Measurements from ENCODE around the gene CLPTM1L. TPM values are rescaled to one million over a fixed set of nuclear protein-coding genes. Genes with fewer than 3 reads are reported as not detected.

Gene CLPTM1L
- total RNA-seq, 2 donors from 2014 or later: 68.0 to 89.4 TPM

DNA sequence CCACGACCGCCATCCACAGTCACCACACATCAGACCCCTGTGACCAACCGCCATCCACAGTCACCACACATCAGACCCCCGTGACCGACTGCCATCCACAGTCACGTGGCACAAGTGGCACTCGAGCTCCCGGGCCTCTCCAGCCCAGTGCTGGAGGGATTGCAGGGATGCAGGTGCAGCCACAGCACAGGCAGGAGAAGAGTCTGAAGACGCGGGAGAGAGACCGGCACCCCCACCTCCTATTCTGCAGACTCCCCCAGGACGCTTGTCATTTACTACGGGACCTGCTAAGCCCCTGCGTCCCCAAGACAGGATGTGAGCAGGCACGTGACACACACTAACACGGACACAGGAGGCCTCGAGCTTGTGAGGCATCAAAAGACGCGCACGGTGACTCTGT lies 71.2 kb downstream of the CLPTM1L start:
- no peaks in the 10 kb centered on the region for H3K27me3 ChIP-seq (ENCODE audit: control insufficient read depth, insufficient read depth, low read length, poor library complexity, severe bottlenecking)
- Mint-ChIP-seq H3K36me3 (ENCODE audit: low read depth) (peaks cover 14% of the 10 kb centered on the region), H3K9me3 (no peaks in the 10 kb centered on the region), H3K27me3 (ENCODE audit: insufficient read depth) (no peaks in the 10 kb centered on the region), H3K4me1 (no peaks in the 10 kb centered on the region), H3K4me3 (no peak overlapping the region), H3K27ac (no peak overlapping the region)
- TF ChIP-seq, protein P1, sequence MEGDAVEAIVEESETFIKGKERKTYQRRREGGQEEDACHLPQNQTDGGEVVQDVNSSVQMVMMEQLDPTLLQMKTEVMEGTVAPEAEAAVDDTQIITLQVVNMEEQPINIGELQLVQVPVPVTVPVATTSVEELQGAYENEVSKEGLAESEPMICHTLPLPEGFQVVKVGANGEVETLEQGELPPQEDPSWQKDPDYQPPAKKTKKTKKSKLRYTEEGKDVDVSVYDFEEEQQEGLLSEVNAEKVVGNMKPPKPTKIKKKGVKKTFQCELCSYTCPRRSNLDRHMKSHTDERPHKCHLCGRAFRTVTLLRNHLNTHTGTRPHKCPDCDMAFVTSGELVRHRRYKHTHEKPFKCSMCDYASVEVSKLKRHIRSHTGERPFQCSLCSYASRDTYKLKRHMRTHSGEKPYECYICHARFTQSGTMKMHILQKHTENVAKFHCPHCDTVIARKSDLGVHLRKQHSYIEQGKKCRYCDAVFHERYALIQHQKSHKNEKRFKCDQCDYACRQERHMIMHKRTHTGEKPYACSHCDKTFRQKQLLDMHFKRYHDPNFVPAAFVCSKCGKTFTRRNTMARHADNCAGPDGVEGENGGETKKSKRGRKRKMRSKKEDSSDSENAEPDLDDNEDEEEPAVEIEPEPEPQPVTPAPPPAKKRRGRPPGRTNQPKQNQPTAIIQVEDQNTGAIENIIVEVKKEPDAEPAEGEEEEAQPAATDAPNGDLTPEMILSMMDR (conservative IDR thresholded peaks at IDR 0.05): no peak
- H3K27ac ChIP-seq (ENCODE audit: low read depth, low read length): no peak overlapping the region
- no peak for DNase-seq
- H3K36me3 ChIP-seq (ENCODE audit: control insufficient read depth, insufficient read depth, low read length): no peaks in the 10 kb centered on the region
- WGBS, 2 experiments (ENCODE audit: insufficient coverage in 1 of 2, insufficient read length in 1 of 2): 98% methylated on average over 10 to 20 of the region's 20 CpGs
- no peak overlapping the region for H3K4me3 ChIP-seq (ENCODE audit: low read length)
- no peaks in the 10 kb centered on the region for H3K4me1 ChIP-seq (ENCODE audit: control insufficient read depth, insufficient read depth, low read length)
- no peaks in the 10 kb centered on the region for H3K9me3 ChIP-seq (ENCODE audit: control insufficient read depth, low read length)
- H3K9ac ChIP-seq (ENCODE audit: extremely low read depth, low read length, poor library complexity, severe bottlenecking): no peak overlapping the region

DNA sequence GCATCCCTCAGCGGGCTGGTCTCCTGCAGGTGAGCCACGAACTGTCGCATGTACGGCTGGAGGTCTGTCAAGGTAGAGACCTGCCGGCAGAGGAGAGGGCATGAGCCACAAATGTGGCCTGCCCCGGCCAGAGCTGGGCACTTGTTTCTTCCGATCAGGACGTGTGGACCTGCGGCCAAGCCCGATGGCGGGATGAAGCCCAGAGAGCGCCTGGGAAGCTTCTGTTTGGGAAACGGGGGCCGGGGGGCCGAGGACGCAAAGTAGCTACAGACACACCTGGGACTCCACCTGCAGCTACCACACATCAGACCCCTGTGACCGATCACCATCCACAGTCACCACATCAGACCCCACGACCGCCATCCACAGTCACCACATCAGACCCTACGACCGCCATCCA lies 72.7 kb downstream of the CLPTM1L start:
- Histone ChIP-seq H3K4me1 (ENCODE audit: control insufficient read depth, insufficient read depth, low read length) (no peaks in the 10 kb centered on the region), H3K9ac (ENCODE audit: extremely low read depth, low read length, poor library complexity, severe bottlenecking) (no peak overlapping the region), H3K4me3 (ENCODE audit: low read length) (no peak overlapping the region), H3K9me3 (ENCODE audit: control insufficient read depth, low read length) (no peaks in the 10 kb centered on the region), H3K36me3 (ENCODE audit: control insufficient read depth, insufficient read depth, low read length) (no peaks in the 10 kb centered on the region), H3K27me3 (ENCODE audit: control insufficient read depth, insufficient read depth, low read length, poor library complexity, severe bottlenecking) (no peaks in the 10 kb centered on the region), H3K27ac (ENCODE audit: low read depth, low read length) (no peak overlapping the region)
- Mint-ChIP-seq H3K27ac (no peak overlapping the region), H3K4me1 (no peaks in the 10 kb centered on the region), H3K4me3 (no peak overlapping the region), H3K9me3 (no peaks in the 10 kb centered on the region), H3K27me3 (ENCODE audit: insufficient read depth) (no peaks in the 10 kb centered on the region), H3K36me3 (ENCODE audit: low read depth) (peaks cover 6% of the 10 kb centered on the region)
- WGBS, 2 experiments (ENCODE audit: insufficient coverage in 1 of 2, insufficient read length in 1 of 2): 93 to 94% methylated on average over 9 to 17 of the region's 21 CpGs
- TF ChIP-seq, protein P1 (conservative IDR thresholded peaks at IDR 0.05): no peak
- DNase-seq: no peak

DNA sequence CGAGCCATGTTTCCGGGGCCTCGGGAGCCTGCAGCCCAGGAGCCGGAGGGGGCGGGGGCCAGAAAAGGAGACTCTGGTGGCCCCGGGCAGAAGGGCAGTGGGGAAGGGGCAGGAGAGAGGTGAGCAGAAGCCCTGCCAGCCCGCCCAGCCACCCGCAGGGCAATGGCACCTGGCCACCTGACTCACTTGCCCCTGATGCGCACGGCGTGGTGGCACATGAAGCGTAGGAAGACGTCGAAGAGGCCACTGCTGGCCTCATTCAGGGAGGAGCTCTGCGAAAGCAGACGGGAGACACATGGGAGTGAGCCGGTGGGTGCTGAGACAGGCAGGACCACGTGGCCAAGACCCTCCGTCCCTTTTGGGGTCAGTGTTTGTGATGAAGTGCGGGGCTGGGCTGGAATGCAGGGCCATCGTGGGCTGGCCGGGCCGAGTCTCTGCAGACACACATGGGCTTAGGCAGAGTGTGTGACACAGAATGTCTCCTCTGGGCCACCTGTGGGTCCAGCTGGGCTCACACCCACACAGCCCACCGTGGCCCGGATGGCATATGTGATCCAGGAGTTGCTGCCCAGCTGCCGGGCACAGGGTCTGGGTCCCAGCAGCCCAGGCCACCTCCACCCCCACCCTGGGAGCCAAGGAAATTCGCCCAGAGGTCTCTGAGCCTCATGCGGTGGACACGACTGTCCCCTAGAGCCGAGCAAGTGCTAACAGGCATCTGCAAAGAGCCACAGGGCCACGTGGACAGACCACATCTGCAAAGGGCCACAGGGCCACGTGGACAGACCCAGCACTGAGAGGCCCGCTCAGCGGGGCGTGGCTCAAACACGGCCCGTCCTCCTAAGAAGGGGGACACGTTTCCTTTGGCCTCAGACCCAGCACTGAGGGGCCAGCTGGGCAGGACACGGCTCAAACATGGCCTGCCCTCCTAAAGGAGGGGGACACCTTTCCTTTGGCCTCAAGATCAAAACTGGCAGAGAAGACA lies 73.7 kb downstream of the CLPTM1L start:
- no peak for DNase-seq
- Histone ChIP-seq H3K36me3 (ENCODE audit: control insufficient read depth, insufficient read depth, low read length) (no peaks in the 10 kb centered on the region), H3K4me1 (ENCODE audit: control insufficient read depth, insufficient read depth, low read length) (no peaks in the 10 kb centered on the region), H3K4me3 (ENCODE audit: low read length) (no peak overlapping the region), H3K27me3 (ENCODE audit: control insufficient read depth, insufficient read depth, low read length, poor library complexity, severe bottlenecking) (no peaks in the 10 kb centered on the region), H3K9ac (ENCODE audit: extremely low read depth, low read length, poor library complexity, severe bottlenecking) (no peak overlapping the region), H3K27ac (ENCODE audit: low read depth, low read length) (no peak overlapping the region), H3K9me3 (ENCODE audit: control insufficient read depth, low read length) (no peaks in the 10 kb centered on the region)
- Mint-ChIP-seq H3K27ac (no peak overlapping the region), H3K27me3 (ENCODE audit: insufficient read depth) (no peaks in the 10 kb centered on the region), H3K4me3 (no peak overlapping the region), H3K4me1 (no peaks in the 10 kb centered on the region), H3K36me3 (ENCODE audit: low read depth) (peaks cover 6% of the 10 kb centered on the region), H3K9me3 (no peaks in the 10 kb centered on the region)
- 93 to 97% methylated on average over 34 to 39 of the region's 39 CpGs for WGBS, 2 experiments (ENCODE audit: insufficient coverage in 1 of 2, insufficient read length in 1 of 2)
- TF ChIP-seq, protein P1 (conservative IDR thresholded peaks at IDR 0.05): no peak

Data from endodermal cell (in vitro differentiated cells).